GM12872 (cell line): Measurements from ENCODE around the gene PPP2R2C.

Experiments
- TF ChIP-seq, protein P1 (sequence below): IDR thresholded peaks from 3 replicates; pipeline ENCODE4 v1.5.1; 2011; ENCODE audit warnings: low read depth, mild to moderate bottlenecking, low read length, moderate library complexity; ENCODE audit not compliant: insufficient read depth

Gene PPP2R2C

GRCh38 chr4:6324461-6324998, 147.9 kb downstream of the PPP2R2C start:
- TF ChIP-seq, protein P1, sequence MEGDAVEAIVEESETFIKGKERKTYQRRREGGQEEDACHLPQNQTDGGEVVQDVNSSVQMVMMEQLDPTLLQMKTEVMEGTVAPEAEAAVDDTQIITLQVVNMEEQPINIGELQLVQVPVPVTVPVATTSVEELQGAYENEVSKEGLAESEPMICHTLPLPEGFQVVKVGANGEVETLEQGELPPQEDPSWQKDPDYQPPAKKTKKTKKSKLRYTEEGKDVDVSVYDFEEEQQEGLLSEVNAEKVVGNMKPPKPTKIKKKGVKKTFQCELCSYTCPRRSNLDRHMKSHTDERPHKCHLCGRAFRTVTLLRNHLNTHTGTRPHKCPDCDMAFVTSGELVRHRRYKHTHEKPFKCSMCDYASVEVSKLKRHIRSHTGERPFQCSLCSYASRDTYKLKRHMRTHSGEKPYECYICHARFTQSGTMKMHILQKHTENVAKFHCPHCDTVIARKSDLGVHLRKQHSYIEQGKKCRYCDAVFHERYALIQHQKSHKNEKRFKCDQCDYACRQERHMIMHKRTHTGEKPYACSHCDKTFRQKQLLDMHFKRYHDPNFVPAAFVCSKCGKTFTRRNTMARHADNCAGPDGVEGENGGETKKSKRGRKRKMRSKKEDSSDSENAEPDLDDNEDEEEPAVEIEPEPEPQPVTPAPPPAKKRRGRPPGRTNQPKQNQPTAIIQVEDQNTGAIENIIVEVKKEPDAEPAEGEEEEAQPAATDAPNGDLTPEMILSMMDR: no peak

DNA sequence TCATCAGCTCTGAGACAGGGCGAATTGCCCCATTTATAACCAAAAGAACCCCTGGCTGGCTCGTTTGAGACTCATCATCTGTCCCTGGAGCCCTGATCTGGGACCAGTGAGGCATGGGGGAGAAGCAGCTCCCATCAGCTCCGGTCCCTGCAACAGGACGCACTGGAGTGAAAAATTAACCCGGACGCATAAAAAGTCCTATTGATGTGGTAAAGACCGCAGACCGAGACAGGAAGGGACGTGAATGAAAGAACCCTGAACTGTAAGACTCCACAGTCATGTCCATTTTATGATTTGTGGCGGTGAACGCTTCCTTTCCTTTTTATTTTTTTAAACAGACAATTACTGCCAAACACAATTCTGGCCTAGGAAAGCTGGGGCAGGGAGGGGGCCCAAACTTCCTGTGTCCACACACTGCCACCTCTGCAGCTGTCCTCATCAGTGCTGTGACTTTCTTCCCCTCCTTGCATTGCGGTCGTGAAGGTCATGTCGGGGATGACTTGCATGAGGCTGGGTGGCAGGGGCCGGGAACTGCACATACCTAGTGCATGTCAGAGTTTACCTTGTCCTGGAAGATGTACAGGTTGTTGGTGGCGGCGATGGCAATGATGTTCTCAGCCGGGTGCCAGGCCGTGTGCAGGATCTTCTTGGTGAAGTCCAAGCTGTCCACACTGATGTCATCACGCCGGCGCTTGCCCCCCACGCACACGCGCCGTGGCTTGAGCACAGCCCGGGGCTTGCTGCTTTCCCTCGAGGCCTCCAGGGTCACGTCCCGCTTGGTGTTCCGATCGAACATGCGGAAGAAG, 149.4 kb downstream of the PPP2R2C start:
- TF ChIP-seq, protein P1: no peak

GRCh38 chr4:6322067-6322760, 150.2 kb downstream of the PPP2R2C start:
- TF ChIP-seq, protein P1: no peak

DNA sequence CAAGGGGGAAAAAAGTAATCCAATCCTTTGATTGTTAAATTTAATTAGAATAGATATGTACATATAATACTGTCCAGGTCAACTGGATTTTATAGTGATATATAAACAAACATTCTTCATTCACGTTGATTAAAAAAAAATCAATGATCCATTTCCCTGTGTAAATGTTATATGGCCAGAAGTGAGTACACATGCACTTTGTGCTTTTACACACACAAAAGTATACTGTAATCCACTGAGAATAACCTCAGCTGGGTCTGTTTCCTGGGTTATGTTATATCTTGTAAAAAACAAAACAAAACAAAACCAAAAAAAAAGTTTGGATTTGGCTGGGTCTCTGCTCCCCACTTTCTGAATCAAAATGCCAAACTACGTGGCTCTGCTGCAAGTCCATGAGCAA, 151.1 kb downstream of the PPP2R2C start:
- TF ChIP-seq, protein P1: no peak

DNA sequence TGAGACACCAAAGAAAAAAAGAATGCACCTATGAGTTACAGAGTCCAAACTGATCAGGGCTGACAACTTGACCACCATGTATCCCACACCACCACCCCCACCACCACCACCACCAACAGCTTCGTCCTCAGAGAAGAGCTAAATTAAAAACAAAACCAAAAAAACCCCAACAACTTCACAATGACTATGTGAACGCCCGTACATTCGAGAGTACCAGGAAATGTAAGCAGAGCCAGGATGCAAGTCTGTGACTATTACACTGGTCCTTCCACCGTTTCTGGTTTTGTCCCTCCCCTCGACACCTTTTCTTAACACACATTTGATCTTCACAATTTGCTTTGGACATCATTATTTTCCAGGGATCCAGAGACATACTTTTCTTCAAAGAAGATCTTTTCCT, 151.8 kb downstream of the PPP2R2C start:
- TF ChIP-seq, protein P1: no peak

DNA sequence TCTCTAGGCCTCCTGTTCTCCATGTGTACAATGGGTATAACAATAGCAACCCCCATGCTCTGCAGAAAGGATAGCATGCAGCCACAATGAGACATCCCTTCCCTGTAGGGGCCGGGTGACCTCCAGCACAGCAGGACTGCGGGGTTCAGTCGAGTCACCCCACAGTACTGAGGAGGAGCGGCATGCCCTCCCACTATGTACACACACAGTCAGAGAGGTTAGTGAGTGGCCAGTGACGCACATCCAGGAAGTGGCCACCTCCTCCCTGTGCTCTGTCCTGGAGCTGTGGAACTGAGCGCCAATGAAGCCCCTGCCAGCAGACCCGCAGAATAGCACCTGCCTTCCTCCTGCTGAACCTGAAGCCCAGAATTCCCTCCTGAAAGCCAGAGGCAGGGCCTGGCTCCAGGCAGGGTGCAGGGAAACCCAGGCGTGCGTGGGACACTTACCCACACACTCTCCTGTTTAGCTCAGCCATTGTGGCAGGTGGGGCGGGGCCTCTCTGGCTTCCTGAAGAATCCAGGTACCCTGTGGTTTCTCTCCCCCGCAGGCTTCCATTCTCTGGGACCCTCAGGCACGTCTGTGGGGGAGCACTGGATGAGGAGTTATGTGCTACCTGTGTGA, 152.8 kb downstream of the PPP2R2C start:
- TF ChIP-seq, protein P1: no peak

- TF ChIP-seq, protein P1: no peak
These were observed 154.2 kb downstream of the PPP2R2C start for GRCh38 chr4:6318206-6318605.
